NCI-H1105 treated with DMSO at 0.1 percent for 48 hours (cell line): ENCODE measurements around the gene IFNB1.

Experiments
- DNase-seq: peaks from one replicate; lab custom pipeline; 2025; lab: John Stamatoyannopoulos, UW

The IFNB1 gene

GRCh38 chr9:21070171-21070571 is 7.6 kb downstream of the IFNB1 start:
- no peak for DNase-seq

GRCh38 chr9:21060919-21061561 is 16.7 kb downstream of the IFNB1 start:
- DNase-seq: no peak

- DNase-seq: no peak
These were observed 20.8 kb downstream of the IFNB1 start for GRCh38 chr9:21056931-21057330.

GRCh38 chr9:21053851-21054250 is 23.9 kb downstream of the IFNB1 start:
- no peak for DNase-seq

GRCh38 chr9:21047281-21047691 is 30.5 kb downstream of the IFNB1 start:
- DNase-seq: no peak

GRCh38 chr9:21043841-21044240 is 33.9 kb downstream of the IFNB1 start:
- no peak for DNase-seq

- DNase-seq: no peak
These were observed 35.3 kb downstream of the IFNB1 start for GRCh38 chr9:21042466-21042865.

- DNase-seq: no peak
These were observed 38.4 kb downstream of the IFNB1 start for GRCh38 chr9:21039302-21039701.

GRCh38 chr9:21037278-21037677 is 40.5 kb downstream of the IFNB1 start:
- no peak for DNase-seq

- DNase-seq: no peak
These were observed 45.9 kb downstream of the IFNB1 start for GRCh38 chr9:21031808-21032183.

GRCh38 chr9:21031091-21031807 is 46.5 kb downstream of the IFNB1 start, which contains the start of gene HACD4:
TSS of gene HACD4 (minus strand) at chr9:21031640. CDS start at chr9:21031590, 50 bp downstream.
- no peak for DNase-seq

GRCh38 chr9:21030389-21031035 is 47.2 kb downstream of the IFNB1 start:
- no peak for DNase-seq

- no peak for DNase-seq
These were observed 48.1 kb downstream of the IFNB1 start for GRCh38 chr9:21029661-21030060.

- DNase-seq: no peak
These were observed 49.3 kb downstream of the IFNB1 start for GRCh38 chr9:21028466-21028865.

- no peak for DNase-seq
These were observed 50.4 kb downstream of the IFNB1 start for GRCh38 chr9:21027295-21027694.
